GM12878 (cell line): ENCODE results near the gene ADCY2. TPM values are rescaled to one million over a fixed set of nuclear protein-coding genes. Genes with fewer than 3 reads are reported as not detected.

Experiments
- ATAC-seq: fragments of 200-7000 bp; cut with Tn5 transposase; 3 replicates; pipeline ENCODE4 v1.9.1; 2020; ENCODE audit warnings: mild to moderate bottlenecking, moderate library complexity
- BruUV-seq: library from RNA; stranded (reverse); fragments of 400-500 nt; replicated peaks from 2 replicates; lab custom pipeline; 2021; lab: Mats Ljungman, UMichigan
- CTCF ChIA-PET: fragments of 300-600 bp; sonication (Branson Sonifier 250); formaldehyde crosslinking; extraction: SDS; loops from one replicate; lab custom pipeline; 2021; ENCODE audit warnings: inconsistent platforms; lab: Yijun Ruan, JAX
- POLR2A ChIA-PET: fragments of 350-600 bp; formaldehyde crosslinking; extraction: SDS; loops from one replicate; lab custom pipeline; 2021; ENCODE audit warnings: inconsistent platforms; lab: Charles Lee
- RAD21 ChIA-PET: fragments of 300-600 bp; sonication (Branson Sonifier 250); formaldehyde crosslinking; loops from one replicate; lab custom pipeline; 2023; ENCODE audit warnings: antibody characterized with exemption; ENCODE audit not compliant: unreplicated experiment; lab: Charles Lee
- SMC1A ChIA-PET: fragments of 300-600 bp; sonication (Branson Sonifier 250); formaldehyde crosslinking; loops from one replicate; lab custom pipeline; 2023; ENCODE audit not compliant: unreplicated experiment, uncharacterized antibody; lab: Charles Lee
- DNase-seq: peaks from one replicate; pipeline ENCODE4 v3.0.0-alpha.2; 2011; ENCODE audit warnings: low read depth, low spot score
- FAIRE-seq: peaks from 3 replicates; lab custom pipeline; 2011; peaks lifted over from hg19 to GRCh38; lab: Jason Lieb, UNC
- H2AFZ ChIP-seq: 2 replicates; pipeline ENCODE4 v1.6.0; 2011; ENCODE audit warnings: low read depth, low read length, control low read depth; ENCODE audit not compliant: control insufficient read depth
- H3K27ac ChIP-seq: 2 replicates; pipeline ENCODE4 v1.5.1; 2011; ENCODE audit warnings: control low read depth; ENCODE audit not compliant: control insufficient read depth, insufficient read depth
- H3K27me3 ChIP-seq, 2 experiments: replicated peaks in 1 of 2; 2 replicates each; pipeline versions ENCODE4 v1.6.0 to v1.6.1; 2011; ENCODE audit warnings: low read length in 1 of 2; ENCODE audit not compliant: control insufficient read depth in 2 of 2, insufficient read depth in 2 of 2
- H3K36me3 ChIP-seq, 2 experiments: 2 replicates each; pipeline ENCODE4 v1.5.1; 2011; ENCODE audit warnings: low read length in 1 of 2; ENCODE audit not compliant: control insufficient read depth in 2 of 2, insufficient read depth in 2 of 2
- H3K4me1 ChIP-seq: 2 replicates; pipeline ENCODE4 v1.6.1; 2011; ENCODE audit warnings: mild to moderate bottlenecking, low read length, moderate library complexity, mixed read lengths; ENCODE audit not compliant: control insufficient read depth, insufficient read depth
- H3K4me2 ChIP-seq: 2 replicates; pipeline ENCODE4 v1.6.0; 2011; ENCODE audit warnings: control low read depth; ENCODE audit not compliant: control insufficient read depth, insufficient read depth
- H3K4me3 ChIP-seq: fragments of 200-600 bp; sonication (generic); 2 replicates; pipeline ENCODE4 v1.5.1; 2016
- H3K79me2 ChIP-seq: 2 replicates; pipeline ENCODE4 v1.6.0; 2011; ENCODE audit warnings: low read length; ENCODE audit not compliant: control insufficient read depth, insufficient read depth
- H3K9ac ChIP-seq: 2 replicates; pipeline ENCODE4 v1.8.0; 2011; ENCODE audit warnings: low read length, control low read depth, mixed read lengths; ENCODE audit not compliant: control insufficient read depth, insufficient read depth
- H3K9me3 ChIP-seq: replicated peaks from 3 replicates; pipeline ENCODE4 v1.5.1; 2011; ENCODE audit warnings: mild to moderate bottlenecking, low read length; ENCODE audit not compliant: control insufficient read depth, insufficient read depth
- H4K20me1 ChIP-seq: 2 replicates; pipeline ENCODE4 v1.6.0; 2011; ENCODE audit not compliant: control insufficient read depth, insufficient read depth
- CHD1 ChIP-seq: IDR thresholded peaks from 2 replicates; pipeline ENCODE4 v1.6.1; 2012; ENCODE audit warnings: low read depth, low read length, improper control_type of control experiment
- EP300 ChIP-seq, 2 experiments: fragments of 150-350 bp in 1 of 2; IDR thresholded peaks; 2 replicates each; pipeline ENCODE4 v1.6.1; 2011 to 2012; ENCODE audit warnings: low read depth in 2 of 2, low read length in 2 of 2, borderline replicate concordance in 1 of 2, improper control_type of control experiment in 1 of 2, inconsistent platforms in 1 of 2; ENCODE audit not compliant: control insufficient read depth in 1 of 2
- MTA2 ChIP-seq: fragments of 450-650 bp; IDR thresholded peaks from 2 replicates; pipeline ENCODE4 v1.6.1; 2016; ENCODE audit warnings: low read depth, mild to moderate bottlenecking, moderate library complexity
- RCOR1 ChIP-seq: conservative IDR thresholded peaks from 2 replicates; pipeline ENCODE4 v1.6.1; 2012; ENCODE audit warnings: low read depth, low read length, improper control_type of control experiment
- WGBS: methylation state at CpG from one replicate; pipeline ENCODE4 v1.1.6; 2016; ENCODE audit warnings: low lambda C conversion rate; ENCODE audit not compliant: insufficient replicate concordance, insufficient coverage; ENCODE audit errors: missing lambda C conversion rate; 5-methylcytosine and 5-hydroxymethylcytosine counted together
- in situ Hi-C: fragments of 300-500 bp; cut with MboI; formaldehyde crosslinking; loops from 9 replicates; pipeline ENCODE4 v1.14.3; 2018; ENCODE audit warnings: mixed read lengths
- intact Hi-C: fragments of 100-400 bp; cut with micrococcal nuclease; formaldehyde crosslinking; loops from one replicate; pipeline ENCODE4 v1.14.2; 2022; ENCODE audit not compliant: unreplicated experiment
- polyA plus RNA-seq, 11 experiments: library from polyadenylated mRNA; depleted of rRNA in 4 of 11; unstranded in 6 of 11; stranded (reverse) in 5 of 11; fragments of >200 nt; fragmentation: Nextera tagmentation in 4 of 11; fragmentation: Illumina TruSeq in 1 of 11; extraction: Ambion mirVana in 4 of 11; extraction: Trizol in 1 of 11; gene quantifications; 1 replicate in 1 of 11; 2 replicates in 10 of 11; pipeline versions ENCODE4 v1.2.1 to v1.2.3, GENCODE V29; 2011 to 2016; ENCODE audit warnings: inconsistent platforms in 2 of 11, missing spikeins in 2 of 11, low read depth in 1 of 11
- total RNA-seq, 4 experiments: library from RNA; depleted of rRNA in 3 of 4; stranded (reverse); fragments of >200 nt in 3 of 4; fragmentation: Illumina TruSeq in 1 of 4; extraction: Trizol in 1 of 4; gene quantifications; 2 replicates each; pipeline versions ENCODE4 v1.2.1 to v1.2.3, GENCODE V29; 2013 to 2021
- TF ChIP-seq, protein P1 (sequence below): IDR thresholded peaks from 2 replicates; pipeline ENCODE4 v1.6.1; 2011; ENCODE audit warnings: borderline replicate concordance, low read depth, mild to moderate bottlenecking, moderate library complexity, mixed read lengths, low read length; ENCODE audit not compliant: insufficient read depth; ENCODE audit errors: extremely low read length
- TF ChIP-seq, protein P2 (sequence below): fragments of 450-650 bp; formaldehyde crosslinking; IDR thresholded peaks from 2 replicates; pipeline ENCODE4 v1.4.0; 2022; ENCODE audit warnings: mild to moderate bottlenecking, moderate library complexity

Gene ADCY2
- total and polyA plus RNA-seq, 10 of the 15 experiments (the other 5 are each of a cell fraction or from before 2014, with no cell fraction given) = 0.07 to 0.26 TPM; not detected in 8

DNA sequence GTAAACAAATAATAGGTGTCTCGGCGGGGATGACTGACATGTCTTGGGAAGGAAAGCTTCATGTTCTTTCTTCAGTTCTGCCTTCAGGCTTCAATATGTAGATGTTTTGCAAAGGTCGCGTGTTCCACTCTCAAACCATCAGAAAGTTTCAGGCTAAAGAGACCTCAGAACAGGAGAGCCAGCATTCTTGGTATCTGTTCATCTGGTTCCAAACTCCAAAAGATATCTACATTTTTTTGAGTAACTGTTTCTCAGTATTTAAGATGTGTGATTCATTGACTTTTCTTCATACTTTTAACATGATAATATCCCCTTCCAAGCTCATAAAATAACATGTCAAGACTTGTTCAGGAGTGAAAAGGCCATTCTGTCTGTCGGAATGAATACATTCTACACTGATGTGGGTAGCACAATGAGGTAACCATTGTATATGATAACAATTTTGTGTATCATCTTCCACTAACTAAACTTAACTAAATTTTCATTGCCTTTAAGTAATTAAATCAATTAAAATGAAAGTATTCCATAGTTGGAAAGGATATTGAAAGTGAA lies 271.4 kb downstream of the ADCY2 start:
- ATAC-seq (no peak), DNase-seq (no peak), FAIRE-seq (no peak)
- H3K4me2 ChIP-seq = no peak overlapping the region
- WGBS = 71% methylated on average over 5 of the region's 5 CpGs
- ChIA-PET CTCF (no interaction called here), SMC1A (no interaction called here), POLR2A (no interaction called here), RAD21 (no interaction called here)
- BruUV-seq = no TSS peak
- no peak overlapping the region for H3K9ac ChIP-seq
- H3K4me3 ChIP-seq = no peak overlapping the region
- no peaks in the 10 kb centered on the region for H3K79me2 ChIP-seq
- H3K9me3 ChIP-seq = no peaks in the 10 kb centered on the region
- TF ChIP-seq, protein P1, sequence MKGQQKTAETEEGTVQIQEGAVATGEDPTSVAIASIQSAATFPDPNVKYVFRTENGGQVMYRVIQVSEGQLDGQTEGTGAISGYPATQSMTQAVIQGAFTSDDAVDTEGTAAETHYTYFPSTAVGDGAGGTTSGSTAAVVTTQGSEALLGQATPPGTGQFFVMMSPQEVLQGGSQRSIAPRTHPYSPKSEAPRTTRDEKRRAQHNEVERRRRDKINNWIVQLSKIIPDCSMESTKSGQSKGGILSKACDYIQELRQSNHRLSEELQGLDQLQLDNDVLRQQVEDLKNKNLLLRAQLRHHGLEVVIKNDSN = no peak
- TF ChIP-seq RCOR1 (no peak), MTA2 (no peak), CHD1 (no peak), EP300 (IDR thresholded peaks at IDR 0.05; ENCODE audit: borderline replicate concordance in 1 of 2, control insufficient read depth in 1 of 2, low read depth in 2 of 2, low read length in 2 of 2) (no peak)
- TF ChIP-seq, protein P2, sequence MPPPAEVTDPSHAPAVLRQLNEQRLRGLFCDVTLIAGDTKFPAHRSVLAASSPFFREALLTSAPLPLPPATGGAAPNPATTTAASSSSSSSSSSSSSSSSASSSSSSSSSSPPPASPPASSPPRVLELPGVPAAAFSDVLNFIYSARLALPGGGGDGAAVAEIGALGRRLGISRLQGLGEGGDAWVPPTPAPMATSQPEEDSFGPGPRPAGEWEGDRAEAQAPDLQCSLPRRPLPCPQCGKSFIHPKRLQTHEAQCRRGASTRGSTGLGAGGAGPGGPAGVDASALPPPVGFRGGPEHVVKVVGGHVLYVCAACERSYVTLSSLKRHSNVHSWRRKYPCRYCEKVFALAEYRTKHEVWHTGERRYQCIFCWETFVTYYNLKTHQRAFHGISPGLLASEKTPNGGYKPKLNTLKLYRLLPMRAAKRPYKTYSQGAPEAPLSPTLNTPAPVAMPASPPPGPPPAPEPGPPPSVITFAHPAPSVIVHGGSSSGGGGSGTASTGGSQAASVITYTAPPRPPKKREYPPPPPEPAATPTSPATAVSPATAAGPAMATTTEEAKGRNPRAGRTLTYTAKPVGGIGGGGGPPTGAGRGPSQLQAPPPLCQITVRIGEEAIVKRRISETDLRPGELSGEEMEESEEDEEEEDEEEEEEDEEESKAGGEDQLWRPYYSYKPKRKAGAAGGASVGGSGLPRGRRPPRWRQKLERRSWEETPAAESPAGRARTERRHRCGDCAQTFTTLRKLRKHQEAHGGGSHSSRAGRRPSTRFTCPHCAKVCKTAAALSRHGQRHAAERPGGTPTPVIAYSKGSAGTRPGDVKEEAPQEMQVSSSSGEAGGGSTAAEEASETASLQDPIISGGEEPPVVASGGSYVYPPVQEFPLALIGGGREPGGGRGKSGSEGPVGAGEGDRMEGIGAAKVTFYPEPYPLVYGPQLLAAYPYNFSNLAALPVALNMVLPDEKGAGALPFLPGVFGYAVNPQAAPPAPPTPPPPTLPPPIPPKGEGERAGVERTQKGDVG = no peak
- H2AFZ ChIP-seq = no peak overlapping the region
- H3K4me1 ChIP-seq = no peaks in the 10 kb centered on the region
- intact Hi-C loops (no loop called here), in situ Hi-C loops (no loop called here)
- H3K36me3 ChIP-seq = no peaks in the 10 kb centered on the region
- no peaks in the 10 kb centered on the region for H3K27me3 ChIP-seq
- no peaks in the 10 kb centered on the region for H4K20me1 ChIP-seq
- no peak overlapping the region for H3K27ac ChIP-seq
